GM19468 (cell line): ENCODE data around the gene DHRSX.
"Not testable (repeated sequence)": the region's sequence is repeated elsewhere in the genome, so short reads cannot be mapped to it uniquely, and the experiment has no call there.

Experiments used
- ATAC-seq: cut with Tn5 transposase; IDR thresholded peaks from one replicate; pipeline ENCODE4 v1.9.1; 2021; ENCODE audit warnings: mild to moderate bottlenecking, moderate library complexity, moderate number of reproducible peaks; ENCODE audit not compliant: unreplicated experiment; ENCODE audit errors: extremely low read depth

Gene DHRSX

DNA sequence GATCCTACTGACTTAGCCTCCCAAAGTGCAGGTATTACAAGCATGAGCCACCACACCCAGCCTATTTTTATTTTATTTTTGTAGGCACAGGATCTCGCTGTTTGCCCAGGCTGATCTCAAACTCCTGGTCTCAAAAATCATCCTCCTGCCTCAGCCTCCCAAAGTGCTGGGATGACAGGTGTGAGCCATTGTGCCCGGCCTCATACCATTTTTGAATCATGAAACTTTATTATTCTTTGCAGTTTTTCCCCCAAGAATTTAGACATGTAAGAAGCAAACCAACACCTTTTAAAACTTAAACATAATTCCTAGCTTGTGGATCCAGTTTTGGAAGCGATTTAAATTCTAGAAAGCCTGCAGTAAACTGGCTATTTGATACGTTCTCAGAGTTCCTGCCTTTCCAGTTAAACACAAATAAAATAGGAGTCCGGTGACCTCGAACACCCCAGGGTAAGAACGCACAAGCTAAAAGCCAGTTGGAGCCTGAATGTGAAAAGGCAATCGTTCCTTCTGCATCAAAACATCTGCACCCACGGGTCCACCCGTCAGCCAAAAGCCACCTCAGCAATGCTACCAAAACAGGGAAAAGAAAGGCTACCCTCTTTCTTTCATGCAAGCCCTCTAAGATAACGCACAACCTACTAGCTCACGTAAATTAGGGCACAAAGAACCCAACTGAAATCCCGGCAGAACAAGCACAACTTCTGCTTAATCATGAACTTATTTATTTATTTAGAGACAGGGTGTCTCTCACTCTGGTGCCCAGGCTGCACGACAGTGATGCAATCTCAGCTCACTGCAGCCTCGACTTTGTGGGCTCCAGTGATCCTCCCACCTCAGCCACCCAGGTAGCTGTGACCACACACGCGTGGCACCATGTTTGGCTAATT is 39.7 kb downstream of the DHRSX start:
- ATAC-seq, result not testable (repeated sequence)

DNA sequence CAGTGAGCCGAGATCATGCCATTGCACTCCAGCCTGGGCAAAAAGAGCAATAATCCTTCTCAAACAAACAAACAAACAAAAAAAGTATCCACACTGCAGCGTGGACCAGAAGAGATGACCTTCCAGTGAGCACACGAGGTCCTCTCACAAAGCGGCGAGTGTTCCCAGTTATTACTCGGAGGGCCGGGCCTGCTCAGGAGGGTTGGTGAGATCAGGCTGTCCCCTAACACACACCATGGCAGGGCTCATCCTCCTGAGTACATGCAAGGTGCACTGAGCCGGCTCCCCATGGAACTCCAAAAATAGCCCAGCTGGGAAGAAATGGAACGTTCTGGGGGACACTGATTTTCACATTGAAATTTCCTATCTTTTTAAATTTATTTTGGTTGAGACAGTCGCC is 40.7 kb downstream of the DHRSX start:
- not testable (repeated sequence) for ATAC-seq

GRCh38 chrX:2458309-2458708 is 42.5 kb downstream of the DHRSX start:
- no peak for ATAC-seq

- ATAC-seq, result no peak
Measured at GRCh38 chrX:2457289-2458133, 43.3 kb downstream of the DHRSX start.

GRCh38 chrX:2456091-2456490 is 44.7 kb downstream of the DHRSX start:
- not testable (repeated sequence) for ATAC-seq

- ATAC-seq, result not testable (repeated sequence)
Measured at GRCh38 chrX:2454620-2455019, 46.2 kb downstream of the DHRSX start.

DNA sequence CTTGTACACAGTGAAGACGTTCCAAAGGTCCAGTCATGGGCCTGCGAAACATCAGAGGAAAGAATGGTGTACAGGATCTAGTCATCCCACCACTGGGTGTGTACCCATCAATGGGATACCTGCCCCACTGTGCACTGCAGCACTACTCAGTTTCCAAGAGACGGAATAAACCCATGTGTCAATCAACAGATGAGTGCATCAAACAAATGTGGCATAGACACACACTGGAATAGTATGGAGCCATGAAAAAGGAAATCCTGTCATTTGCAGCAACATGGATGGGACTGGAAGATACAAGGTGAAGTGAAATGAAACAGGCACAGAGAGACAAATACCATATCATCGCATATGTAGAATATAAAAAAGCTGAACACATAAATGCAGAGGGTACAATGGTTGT is 48.0 kb downstream of the DHRSX start:
- no peak for ATAC-seq

DNA sequence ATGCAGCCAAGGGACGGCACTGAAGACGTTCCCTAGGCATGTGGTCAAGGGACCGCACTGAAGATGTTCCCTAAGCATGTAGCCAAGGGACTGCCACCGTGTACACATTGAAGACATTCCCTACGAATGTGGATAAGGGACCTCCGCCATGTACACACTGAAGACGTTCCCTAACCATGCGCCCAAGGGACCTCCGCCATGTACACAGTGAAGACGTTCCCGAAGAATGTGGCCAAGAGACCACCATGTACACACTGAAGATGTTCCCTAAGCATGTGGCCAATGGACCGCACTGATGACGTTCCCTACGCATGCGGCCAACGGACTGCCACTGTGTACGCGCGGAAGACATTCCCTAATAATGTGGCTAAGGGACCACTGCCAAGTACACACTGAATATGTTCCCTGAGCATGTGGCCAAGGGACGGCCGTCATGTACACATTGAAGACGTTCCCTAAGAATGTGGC is 48.4 kb downstream of the DHRSX start:
- no peak for ATAC-seq

DNA sequence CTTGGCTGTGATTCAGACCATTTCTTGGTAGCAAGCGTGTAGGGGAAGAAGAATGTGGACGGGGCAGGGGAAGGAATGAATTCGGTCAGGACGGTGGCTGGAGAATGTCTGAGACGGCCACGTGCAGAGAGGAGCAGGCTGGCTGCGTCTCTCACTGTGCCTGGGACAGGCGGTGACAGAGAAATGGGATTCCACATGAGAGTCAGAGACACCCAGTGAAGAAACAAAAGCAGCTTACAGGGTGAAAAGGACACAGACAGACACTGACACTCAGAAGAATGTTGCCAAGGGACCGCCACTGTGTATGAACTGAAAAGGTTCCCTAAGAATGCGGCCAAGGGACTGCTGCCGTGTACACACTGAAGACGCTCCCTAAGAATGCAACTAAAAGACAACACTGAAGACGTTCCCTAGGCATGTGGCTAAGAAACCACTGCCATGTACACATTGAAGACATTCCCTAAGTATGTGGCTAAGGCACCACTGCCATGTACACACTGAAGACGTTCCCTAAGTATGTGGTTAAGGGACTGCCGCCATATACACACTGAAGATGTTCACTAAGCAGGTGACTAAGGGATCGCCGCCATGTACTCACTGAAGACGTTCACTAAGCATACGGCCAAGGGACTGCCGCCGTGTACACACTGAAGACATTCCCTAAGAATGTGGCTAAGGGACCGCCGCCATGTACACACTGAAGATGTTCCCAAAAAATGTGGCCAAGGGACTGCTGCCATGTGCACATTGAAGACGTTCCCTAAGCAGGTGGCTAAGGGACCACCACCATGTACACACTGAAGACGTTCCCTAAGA is 49.1 kb downstream of the DHRSX start:
- ATAC-seq, result no peak

- no peak for ATAC-seq
Measured at GRCh38 chrX:2450681-2451080, 50.1 kb downstream of the DHRSX start.

- ATAC-seq, result no peak
Measured at GRCh38 chrX:2449135-2449886, 51.5 kb downstream of the DHRSX start.

GRCh38 chrX:2447484-2447883 is 53.3 kb downstream of the DHRSX start:
- no peak for ATAC-seq

DNA sequence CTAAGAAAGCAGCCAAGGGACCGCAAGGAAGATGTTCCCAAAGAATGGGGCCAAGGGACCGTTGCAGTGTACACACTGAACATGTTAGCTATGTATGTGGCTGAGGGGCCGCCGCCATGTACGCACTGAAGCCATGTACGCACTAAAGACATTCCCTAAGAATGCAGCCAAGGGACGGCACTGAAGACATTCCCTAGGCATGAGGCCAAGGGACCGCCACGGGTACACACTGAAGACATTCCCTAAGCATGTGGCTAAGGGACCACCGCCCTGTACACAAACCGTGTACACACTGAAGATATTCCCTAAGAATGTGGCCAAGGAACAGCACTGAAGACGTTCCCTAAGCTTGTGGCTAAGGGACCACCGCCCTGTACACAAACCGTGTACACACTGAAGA is 54.0 kb downstream of the DHRSX start:
- no peak for ATAC-seq

GRCh38 chrX:2445662-2446623 is 54.8 kb downstream of the DHRSX start:
- no peak for ATAC-seq

GRCh38 chrX:2442694-2443093 is 58.1 kb downstream of the DHRSX start:
- no peak for ATAC-seq

GRCh38 chrX:2441466-2441865 is 59.3 kb downstream of the DHRSX start:
- no peak for ATAC-seq

- ATAC-seq, result no peak
Measured at GRCh38 chrX:2439613-2440012, 61.2 kb downstream of the DHRSX start.

- ATAC-seq, result no peak
Measured at GRCh38 chrX:2435465-2435864, 65.3 kb downstream of the DHRSX start.
